ENCODE measurements around the gene DBI.
"Not testable (repeated sequence)": the region's sequence is repeated elsewhere in the genome, so short reads cannot be mapped to it uniquely, and the experiment has no call there.

DBI gene

DNA sequence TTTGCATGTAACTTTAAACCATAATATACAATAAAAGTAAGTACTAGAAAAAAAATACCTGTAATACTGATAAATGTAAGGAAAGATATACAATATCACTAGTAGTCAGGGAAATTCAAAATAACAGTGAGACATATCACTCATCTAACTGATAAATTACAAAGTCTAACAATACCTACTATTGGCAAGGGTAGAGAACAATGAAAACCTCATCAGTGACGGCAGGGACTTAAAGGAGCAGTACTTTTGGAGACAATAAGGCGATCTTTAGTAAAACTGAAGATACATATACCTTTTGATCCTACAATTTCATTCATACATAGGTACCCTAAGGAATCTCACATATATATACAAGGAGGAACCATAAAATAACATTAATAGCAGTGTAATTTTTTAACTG is 25.1 kb upstream of the DBI start:
- no peak for FAIRE-seq
- no peak for TF ChIP-seq POLR2A (IDR thresholded peaks at IDR 0.05; ENCODE audit: low read depth, low read length)
- no peak for DNase-seq (ENCODE audit: insufficient read length, low spot score)

DNA sequence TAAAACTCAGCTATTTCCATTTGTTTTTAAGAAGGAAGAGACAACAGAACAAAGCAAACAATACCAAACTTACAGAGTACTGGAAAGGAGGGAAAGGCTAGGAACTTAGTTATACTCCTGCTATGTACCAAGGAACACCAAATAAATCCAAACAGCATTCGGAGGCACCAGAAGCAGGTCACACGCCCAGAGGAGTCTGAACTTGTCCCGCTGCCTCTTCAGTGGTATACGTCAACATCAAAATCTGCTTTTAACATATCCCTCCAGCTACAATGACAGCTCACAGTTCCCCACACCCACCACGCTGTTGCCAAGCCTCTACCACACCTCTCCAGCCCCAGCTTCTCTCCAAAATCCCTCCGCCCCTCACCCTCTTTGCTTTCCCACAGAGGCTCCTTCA is 17.5 kb upstream of the DBI start:
- no peak for FAIRE-seq
- no peak for DNase-seq (ENCODE audit: insufficient read length, low spot score)
- no peak for TF ChIP-seq POLR2A (IDR thresholded peaks at IDR 0.05; ENCODE audit: low read depth, low read length)

DNA sequence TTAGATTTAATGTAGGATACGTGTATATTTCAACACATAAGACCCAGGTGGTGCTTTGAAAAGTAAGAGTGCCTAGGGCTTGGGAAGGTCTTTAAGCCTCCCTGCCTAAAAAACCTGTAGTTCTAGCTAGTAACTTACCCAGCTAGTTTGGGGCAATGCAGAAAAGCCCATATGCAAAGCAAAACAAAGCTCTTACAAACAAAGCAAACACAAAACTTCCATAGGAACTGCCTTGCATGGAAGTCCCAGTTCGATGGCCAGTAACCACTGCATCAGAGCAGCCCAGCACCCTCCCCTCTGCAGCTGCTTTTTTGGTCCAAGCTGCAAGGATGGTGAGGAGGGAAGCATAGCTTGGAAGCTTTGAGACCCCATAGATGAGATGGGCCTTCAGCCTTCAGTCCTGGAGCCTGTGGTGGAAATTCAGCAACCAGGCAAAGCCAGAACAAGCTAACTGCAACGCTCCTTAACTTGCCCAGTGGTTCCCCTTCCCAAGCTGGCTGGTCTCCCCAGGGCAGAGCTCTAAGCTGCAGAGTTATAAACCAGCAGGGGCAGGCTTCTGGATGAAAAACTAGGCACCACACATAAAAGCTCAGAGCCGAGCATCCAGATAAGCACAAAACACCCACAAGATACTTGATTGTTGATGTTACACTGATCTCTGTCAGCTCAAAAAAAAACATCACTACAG is 16.3 kb upstream of the DBI start:
- FAIRE-seq (no peak), DNase-seq (ENCODE audit: insufficient read length, low spot score) (no peak)
- TF ChIP-seq POLR2A (IDR thresholded peaks at IDR 0.05; ENCODE audit: low read depth, low read length), result no peak

DNA sequence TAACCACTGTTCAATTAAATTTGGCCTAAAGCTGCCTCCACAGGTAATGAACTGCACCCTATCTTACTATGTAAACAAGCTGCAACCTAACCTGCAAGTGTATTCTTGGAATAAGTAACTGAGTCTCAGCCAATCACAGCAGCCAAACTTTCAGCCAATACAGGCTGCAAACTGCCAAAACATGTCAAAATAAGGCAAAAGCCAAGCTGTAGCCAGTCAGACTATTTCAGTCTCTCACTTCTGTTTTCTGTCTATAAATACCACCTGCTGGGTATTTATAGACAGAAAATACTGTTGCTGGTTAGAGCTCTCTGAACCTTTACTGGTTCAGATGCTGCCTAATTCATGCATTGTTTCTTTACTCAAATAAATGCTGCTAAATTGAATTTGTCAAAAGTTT is 14.4 kb upstream of the DBI start:
- TF ChIP-seq POLR2A (IDR thresholded peaks at IDR 0.05; ENCODE audit: low read depth, low read length), result no peak
- DNase-seq (ENCODE audit: insufficient read length, low spot score) (no peak), FAIRE-seq (no peak)

DNA sequence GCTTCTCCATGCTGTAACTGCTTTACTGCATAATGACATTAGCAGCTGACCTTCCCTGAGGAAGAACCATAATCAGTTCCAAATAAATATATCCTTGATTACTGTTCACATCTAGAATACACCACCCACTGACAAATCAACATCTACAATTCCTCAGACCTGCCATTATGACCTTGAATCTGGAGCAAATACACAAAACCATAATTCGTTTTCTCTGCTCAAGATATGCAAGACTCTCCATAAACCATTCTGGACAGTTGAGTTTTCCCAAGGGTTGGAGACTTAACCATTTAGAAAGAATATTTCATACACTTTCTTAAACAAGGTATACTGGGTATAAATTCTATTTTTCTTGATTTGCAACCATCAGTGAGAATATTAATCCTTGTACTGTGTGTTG is 11.9 kb upstream of the DBI start:
- DNase-seq (ENCODE audit: insufficient read length, low spot score), result no peak
- no peak for TF ChIP-seq POLR2A (IDR thresholded peaks at IDR 0.05; ENCODE audit: low read depth, low read length)
- no peak for FAIRE-seq

DNA sequence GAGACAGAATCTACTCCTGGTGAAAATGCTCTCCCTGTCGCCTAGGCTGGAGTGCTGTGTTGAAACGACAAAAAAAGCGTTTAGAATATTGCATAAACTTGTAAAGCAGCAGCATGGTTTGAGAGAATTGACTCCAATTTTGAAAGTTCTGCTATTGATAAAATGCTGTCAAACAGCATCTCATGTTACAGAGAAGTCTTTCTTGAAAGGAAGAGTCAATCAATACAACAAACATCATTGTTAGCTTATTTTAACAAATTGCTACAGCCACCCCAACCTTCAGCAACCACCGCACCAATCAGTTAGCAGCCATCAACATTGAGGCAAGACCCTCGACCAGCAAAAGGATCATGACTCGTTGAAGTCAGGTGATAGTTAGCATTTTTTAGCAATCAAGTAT is 7.0 kb upstream of the DBI start:
- TF ChIP-seq POLR2A (IDR thresholded peaks at IDR 0.05; ENCODE audit: low read depth, low read length), result no peak
- DNase-seq (ENCODE audit: insufficient read length, low spot score) (no peak), FAIRE-seq (no peak)

DNA sequence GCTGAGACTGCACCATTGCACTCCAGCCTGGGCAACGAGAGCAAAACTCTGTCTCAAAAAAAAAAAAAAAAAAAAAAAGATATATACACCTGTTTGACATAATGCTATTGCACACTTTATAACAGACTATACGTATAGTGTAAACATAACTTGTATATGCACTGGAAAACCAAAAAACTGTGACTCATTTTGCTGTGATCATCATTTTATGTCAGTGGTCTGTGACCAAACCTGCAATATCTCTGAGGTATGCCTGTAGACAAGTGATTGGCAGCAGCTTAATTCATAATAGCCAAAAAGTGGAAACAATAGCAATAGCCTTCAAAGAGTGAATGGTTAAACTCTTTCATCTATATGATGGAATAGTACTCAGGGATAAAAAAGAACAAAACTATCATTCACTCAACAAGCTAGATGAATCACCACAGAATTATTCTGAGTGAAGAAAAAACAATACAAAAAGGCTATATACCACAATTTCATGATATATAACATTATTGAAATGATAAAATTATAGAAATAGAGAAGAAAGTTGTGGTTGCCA is 6.3 kb upstream of the DBI start:
- FAIRE-seq, result no peak
- no peak for TF ChIP-seq POLR2A (IDR thresholded peaks at IDR 0.05; ENCODE audit: low read depth, low read length)
- DNase-seq (ENCODE audit: insufficient read length, low spot score), result no peak

DNA sequence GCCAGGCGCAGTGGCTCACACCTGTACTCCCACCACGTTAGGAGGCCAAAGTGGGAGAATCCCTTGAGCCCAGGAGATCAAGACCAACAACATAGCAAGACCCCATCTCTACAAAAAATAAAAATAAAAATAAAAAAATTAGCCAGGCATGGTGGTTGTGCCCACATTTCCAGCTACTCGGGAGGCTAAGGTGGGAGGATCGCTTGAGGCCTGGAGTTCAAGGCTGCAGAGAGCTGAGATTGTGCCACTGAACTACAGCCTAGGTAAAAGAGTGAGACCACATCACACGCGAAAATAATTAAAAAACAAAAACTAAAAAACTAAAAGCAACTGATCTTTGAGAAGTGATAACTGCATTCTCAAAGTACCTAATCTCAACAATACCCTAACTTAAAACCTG is 2.0 kb upstream of the DBI start:
- FAIRE-seq (no peak), DNase-seq (ENCODE audit: insufficient read length, low spot score) (no peak)
- no peak for TF ChIP-seq POLR2A (IDR thresholded peaks at IDR 0.05; ENCODE audit: low read depth, low read length)

DNA sequence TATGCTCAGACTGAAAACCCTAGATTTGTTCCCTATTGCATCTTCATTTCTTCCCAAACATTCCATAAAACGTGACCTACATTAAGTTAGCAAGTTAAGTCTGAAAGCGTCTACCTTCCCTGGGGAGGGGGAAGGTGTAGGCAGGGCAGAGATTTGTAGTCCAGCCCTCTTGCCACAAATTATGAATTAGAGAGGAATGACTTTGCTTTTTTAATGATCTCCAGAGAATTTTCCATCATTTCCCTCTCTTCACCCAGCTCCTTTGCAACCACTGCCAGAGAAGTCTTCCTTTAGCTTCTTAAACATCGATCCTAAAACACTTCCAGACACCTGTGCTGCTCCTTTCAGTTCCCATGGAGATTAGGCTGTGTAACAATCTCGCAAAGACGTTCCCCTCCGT is 1.3 kb upstream of the DBI start:
- FAIRE-seq, result no peak

DNA sequence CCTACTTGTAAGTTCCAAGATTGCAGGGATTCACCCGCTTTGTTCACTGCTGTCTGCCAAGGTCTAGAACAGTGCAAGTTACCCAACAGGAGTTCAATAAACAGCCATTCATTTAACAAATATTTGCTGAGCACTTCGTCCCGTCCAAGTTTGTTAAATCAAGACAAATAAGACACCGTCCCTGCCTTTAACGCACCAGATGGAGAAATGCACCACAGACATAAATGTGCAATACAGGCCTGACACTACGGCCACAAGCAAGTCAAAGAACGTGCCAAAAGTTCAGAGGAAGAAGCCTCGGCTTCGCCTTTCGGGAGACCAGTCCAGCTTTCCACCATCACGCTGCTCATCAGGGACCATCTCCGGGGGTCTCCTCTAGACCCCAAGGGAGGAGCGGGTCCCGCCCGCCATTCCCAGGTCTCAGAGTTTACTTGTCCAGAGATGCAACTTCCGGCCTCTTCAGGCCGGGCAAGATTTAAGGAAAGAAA is 572 bp upstream of the DBI start:
- FAIRE-seq, result no peak
- no peak for TF ChIP-seq POLR2A (IDR thresholded peaks at IDR 0.05; ENCODE audit: low read depth, low read length)
- peak; percentile 17 for DNase-seq (ENCODE audit: insufficient read length, low spot score)

More for the DNA sequence above, 1.3 kb upstream of the DBI start:
- DNase-seq (ENCODE audit: insufficient read length, low spot score), result no peak
- no peak for TF ChIP-seq POLR2A (IDR thresholded peaks at IDR 0.05; ENCODE audit: low read depth, low read length)

DNA sequence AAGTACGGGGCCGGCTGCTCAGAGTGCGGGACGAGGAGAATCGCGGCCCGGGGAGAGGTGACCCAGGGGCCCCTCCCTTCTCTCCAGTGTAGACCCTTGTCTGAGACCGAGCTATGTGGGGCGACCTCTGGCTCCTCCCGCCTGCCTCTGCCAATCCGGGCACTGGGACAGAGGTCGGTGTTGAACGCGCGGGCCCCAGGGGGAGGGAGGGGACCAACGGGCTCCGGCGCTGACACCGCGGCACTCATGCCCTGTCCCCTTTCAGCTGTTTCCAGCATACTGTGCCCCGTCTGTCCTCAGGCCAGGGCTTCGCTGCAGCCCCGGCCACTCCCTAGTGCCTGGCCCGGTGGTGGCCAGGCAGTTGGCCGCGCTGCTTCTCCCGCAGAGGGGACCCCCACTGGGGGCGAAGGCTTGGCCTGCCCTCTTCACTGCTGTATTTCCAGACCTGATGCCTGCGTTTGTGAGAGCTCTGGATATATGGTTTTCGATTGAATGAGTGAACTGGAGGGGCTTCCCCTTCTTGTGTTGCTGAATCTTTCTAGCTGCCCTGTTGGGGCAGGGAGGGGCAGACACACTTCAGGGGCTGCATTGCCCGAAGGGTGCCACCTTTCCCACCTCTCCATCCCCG is 809 bp downstream of the DBI start:
- TF ChIP-seq POLR2A (IDR thresholded peaks at IDR 0.05; ENCODE audit: low read depth, low read length), result peak; percentile 29; the same call in 1 of the 2 replicates
- no peak for FAIRE-seq
- peak; percentile 52 for DNase-seq (ENCODE audit: insufficient read length, low spot score)

DNA sequence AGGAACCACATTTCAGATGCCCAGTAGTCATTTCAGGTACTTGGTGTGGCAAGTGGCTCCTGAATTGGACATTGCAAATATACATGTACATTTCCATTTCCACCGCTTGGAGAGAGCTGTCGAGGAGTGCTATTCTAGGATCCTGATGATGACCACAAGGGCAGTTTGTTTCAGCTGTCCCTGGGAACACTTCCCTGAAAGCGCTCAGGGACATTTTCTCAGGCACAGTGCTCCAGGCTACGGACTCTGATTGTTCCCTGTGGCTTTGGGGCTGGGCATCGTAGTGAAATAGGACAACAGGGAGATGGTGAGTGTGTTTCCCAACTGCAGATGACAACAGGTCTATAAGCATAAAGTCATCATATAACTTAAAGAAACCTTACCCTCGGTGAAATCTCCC is 3.1 kb downstream of the DBI start:
- FAIRE-seq, result no peak
- no peak for DNase-seq (ENCODE audit: insufficient read length, low spot score)
- no peak for TF ChIP-seq POLR2A (IDR thresholded peaks at IDR 0.05; ENCODE audit: low read depth, low read length)

DNA sequence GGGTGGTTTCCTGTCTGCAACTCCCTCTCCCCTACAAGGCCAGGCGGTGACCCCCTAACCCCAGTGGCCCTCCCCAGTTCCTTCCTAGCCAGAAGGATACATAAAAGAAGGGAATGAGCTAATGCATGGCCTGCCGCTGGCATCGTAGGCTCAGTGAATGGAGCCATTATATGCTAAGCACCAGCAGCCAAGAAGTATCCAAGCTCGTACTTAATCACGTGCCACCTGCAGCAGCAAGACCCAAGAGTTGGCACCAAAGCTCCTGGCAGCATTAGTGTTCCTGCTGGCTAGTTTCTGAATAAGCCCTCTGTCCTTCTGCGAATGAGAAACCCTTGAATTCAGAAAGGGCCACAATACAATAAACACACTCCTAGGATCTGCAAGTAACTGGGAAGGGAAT is 4.3 kb downstream of the DBI start:
- no peak for FAIRE-seq

DNA sequence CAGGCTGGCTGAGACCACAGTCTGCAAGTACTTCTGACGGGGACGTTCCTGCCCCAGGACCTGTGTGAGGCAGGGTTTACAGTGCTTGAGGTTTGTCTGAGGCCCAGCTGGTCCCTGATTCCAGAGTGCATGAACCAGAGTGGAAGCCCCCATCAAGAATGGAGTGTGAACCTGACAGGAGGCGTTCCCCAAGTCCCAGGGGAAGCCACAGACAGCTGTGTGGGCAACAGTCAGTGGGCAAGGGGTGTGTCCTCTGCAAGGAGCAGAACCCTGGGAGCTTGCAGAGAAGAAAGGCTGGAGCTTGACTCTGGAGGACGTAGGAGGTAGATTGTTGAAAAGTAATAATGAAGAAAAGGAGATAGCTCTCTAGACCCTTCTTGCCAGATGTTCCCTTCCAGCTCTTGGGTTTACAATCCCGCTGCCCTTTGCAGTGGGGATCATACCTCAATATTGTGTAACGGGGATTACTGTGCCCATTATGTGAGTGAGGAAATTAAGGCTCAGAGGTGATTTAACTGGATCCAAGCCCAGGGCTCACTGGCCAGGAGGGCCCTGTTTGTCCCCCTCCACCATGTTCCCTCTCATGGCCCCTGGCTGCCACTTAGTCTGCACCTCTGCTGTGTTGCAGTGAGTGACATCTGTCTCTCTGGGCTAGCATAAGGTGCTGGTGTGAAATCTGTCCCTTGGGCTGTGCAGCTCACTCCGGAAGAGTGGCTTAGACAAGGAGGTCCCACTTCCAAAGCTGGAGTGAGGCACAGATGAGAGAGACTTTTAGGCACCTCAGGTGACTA is 6.2 kb downstream of the DBI start:
- DNase-seq (ENCODE audit: insufficient read length, low spot score), result no peak
- TF ChIP-seq POLR2A (IDR thresholded peaks at IDR 0.05; ENCODE audit: low read depth, low read length), result no peak
- no peak for FAIRE-seq

More for the DNA sequence above, 4.3 kb downstream of the DBI start:
- no peak for DNase-seq (ENCODE audit: insufficient read length, low spot score)
- TF ChIP-seq POLR2A (IDR thresholded peaks at IDR 0.05; ENCODE audit: low read depth, low read length), result no peak

DNA sequence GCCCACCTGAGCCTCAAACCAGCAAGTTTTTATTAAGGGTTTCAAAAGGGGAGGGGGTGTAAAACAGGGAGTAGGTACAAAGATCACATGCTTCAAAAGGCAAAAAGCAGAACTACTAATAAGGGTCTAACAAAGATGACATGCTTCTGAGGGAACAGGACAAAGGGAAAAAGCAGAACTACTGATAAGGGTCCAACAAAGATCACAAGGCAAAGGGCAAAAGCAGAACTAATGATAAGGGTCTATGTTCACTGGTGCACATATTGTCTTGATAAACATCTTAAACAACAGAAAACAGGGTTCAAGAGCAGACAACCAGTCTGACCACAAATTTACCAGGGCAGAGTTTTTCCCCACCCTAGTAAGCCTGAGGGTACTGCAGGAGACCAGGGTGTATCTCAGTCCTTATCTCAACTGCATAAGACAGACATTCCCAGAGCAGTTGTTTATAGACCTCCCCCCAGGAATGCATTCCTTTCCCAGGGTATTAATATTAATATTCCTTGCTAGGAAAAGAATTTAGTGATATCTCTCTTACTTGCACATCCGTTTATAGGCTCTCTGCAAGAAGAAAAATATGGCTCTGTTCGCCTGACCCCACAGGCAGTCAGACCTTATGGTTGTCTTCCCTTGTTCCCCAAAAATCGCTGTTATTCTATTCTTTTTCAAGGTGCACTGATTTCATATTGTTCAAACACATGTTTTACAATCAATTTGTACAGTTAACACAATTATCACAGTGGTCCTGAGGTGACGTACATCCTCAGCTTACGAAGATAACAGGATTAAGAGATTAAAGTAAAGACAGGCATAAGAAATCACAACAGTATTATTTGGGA is 7.3 kb downstream of the DBI start:
- FAIRE-seq; DNase-seq (ENCODE audit: insufficient read length, low spot score): not testable (repeated sequence)

DNA sequence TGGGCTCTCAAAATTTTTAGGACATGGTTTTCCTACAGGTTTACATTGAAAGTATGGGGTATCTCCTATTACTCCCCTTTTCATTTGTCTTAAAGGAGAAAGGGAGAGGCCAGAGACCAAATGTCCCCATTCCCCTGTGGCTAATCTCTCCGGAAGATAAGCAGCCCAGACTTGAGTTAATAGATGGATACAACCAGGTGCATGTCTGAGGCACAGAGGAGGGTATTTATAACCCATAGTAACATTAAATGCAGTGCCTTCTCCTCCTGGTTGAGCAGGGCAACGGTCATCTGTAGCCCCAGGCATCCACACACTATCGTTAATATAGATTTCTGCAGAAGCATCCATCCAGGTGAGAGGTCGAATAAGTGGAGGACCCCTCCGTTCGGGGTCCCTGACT is 9.6 kb downstream of the DBI start:
- DNase-seq (ENCODE audit: insufficient read length, low spot score); FAIRE-seq: not testable (repeated sequence)
